Epithelial cell of esophagus (primary cell): ENCODE measurements around the gene RCAN2.

Source experiments
- DNase-seq: peaks from one replicate; pipeline ENCODE4 v3.0.0; 2010; ENCODE audit warnings: low read depth
- H3K4me3 ChIP-seq: 2 replicates; pipeline ENCODE4 v1.5.1; 2011; ENCODE audit warnings: mild to moderate bottlenecking, low read length, control low read depth
- TF ChIP-seq, protein P1 (sequence below): IDR thresholded peaks from 2 replicates; pipeline ENCODE4 v1.5.1; 2011; ENCODE audit warnings: low read depth, mild to moderate bottlenecking, low read length, control low read depth, inconsistent platforms; ENCODE audit not compliant: insufficient read depth; ENCODE audit errors: missing control alignments

Gene RCAN2

DNA sequence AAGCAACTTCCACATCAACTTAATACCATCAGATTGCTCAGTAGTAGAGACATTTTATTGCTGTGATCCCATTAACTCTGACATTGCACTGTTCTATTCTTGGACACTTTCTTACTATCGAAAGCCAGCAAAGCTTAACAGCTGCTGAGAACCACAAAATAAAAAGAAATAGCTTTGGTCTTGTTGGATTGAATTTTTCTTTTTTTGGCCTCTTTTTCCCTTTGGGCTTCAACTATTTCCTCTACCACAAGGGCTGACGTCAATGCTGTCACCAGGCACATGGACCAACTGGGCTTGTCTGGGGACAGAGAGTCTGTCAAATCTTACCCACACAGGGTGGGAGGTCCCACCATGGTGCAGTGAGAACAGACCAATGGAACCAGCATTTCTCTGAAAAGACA, 257.1 kb downstream of the RCAN2 start:
- DNase-seq = no peak
- TF ChIP-seq, protein P1, sequence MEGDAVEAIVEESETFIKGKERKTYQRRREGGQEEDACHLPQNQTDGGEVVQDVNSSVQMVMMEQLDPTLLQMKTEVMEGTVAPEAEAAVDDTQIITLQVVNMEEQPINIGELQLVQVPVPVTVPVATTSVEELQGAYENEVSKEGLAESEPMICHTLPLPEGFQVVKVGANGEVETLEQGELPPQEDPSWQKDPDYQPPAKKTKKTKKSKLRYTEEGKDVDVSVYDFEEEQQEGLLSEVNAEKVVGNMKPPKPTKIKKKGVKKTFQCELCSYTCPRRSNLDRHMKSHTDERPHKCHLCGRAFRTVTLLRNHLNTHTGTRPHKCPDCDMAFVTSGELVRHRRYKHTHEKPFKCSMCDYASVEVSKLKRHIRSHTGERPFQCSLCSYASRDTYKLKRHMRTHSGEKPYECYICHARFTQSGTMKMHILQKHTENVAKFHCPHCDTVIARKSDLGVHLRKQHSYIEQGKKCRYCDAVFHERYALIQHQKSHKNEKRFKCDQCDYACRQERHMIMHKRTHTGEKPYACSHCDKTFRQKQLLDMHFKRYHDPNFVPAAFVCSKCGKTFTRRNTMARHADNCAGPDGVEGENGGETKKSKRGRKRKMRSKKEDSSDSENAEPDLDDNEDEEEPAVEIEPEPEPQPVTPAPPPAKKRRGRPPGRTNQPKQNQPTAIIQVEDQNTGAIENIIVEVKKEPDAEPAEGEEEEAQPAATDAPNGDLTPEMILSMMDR = no peak
- no peak overlapping the region for H3K4me3 ChIP-seq

DNA sequence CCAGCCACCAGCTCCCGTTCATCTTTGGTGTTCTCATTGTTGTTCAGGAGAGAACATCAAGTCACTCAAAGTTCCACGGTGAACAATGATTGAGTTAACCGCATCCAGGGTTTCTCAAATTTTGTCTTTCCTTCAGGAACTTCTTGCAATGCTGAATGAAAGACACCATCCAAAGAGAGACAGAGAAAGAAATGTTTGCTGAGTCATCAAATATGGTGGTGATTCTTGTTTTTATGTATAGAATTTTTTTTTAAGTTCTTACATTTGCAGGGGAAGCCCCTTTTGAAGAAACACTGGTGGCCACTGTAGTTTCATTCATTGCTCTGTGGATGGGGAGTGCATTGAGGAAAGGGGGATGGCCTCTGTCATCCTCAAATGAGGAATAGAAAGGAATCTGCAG, 258.1 kb downstream of the RCAN2 start:
- TF ChIP-seq, protein P1 = no peak
- DNase-seq = no peak
- H3K4me3 ChIP-seq = no peak overlapping the region

DNA sequence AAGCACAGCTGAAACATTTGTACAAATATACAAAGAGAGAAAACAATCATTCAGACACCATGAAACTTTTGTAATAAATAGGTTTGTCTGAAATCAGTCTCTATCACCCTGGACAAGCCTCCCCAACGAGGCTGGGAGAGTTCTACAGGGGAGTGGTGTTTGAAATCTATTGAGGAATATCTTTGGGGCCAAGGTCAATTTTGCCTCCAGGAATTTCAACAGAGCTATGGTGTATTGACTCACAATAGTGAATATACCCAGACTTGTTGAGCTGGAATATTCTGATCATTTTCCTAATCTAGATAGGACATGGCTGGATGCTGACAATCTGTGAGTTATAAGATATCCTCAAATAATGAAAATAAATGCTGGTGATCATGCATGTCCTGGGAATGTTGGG, 269.0 kb downstream of the RCAN2 start:
- no peak for DNase-seq
- TF ChIP-seq, protein P1 = no peak
- H3K4me3 ChIP-seq = no peak overlapping the region

DNA sequence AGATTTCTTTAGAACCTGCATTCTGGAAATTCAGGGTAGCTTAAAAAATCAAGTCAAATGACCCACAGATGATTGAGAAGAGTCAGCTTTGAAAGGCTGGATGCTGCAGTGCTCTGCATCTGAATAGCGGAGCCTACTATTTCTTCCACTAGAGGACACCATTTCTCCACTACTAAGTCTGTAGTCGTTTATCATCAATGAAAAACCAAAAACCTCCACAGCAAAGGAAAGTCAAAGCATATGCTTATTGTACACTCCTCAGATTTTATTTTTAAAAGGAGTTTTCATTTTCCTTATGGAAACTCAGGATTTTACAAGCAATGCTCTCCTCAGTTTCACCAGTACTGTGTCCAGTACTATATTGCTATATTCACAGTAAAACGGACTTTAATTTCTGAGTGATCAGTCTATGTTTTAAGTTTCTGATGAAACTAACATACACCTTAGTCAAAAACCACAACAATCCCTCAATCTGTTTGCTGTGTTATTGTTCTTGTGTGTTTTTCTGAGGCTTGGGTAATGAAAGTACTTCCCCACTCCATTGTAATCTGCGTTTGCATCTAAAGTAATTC, 269.9 kb downstream of the RCAN2 start:
- TF ChIP-seq, protein P1 = peak; percentile 72
- no peak overlapping the region for H3K4me3 ChIP-seq
- peak; percentile 36 for DNase-seq

- no peak overlapping the region for H3K4me3 ChIP-seq
- no peak for DNase-seq
- TF ChIP-seq, protein P1 = no peak
Observed at GRCh38 chr6:46220352-46221221, 270.7 kb downstream of the RCAN2 start.

DNA sequence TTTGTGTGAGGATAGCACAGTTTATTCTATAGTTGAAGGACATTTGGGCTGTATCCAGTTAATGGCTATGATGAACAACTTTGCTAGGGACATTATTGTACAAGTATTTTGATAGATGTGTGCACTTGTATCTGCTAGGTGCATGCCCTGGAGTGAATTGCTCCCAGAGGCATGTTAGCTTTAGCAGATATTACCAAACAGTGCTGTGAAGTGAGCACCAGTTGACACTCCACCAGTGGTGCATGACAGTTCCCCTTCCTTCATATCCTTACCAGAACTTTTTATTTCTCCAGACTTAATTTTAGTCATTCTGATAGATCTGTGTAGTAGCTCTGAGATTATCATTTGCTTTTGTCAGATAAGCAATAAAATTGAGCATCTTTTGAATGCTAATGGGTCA, 271.6 kb downstream of the RCAN2 start:
- TF ChIP-seq, protein P1 = no peak
- H3K4me3 ChIP-seq = no peak overlapping the region
- no peak for DNase-seq
